Left ventricle myocardium inferior (tissue), 1 donor: ENCODE measurements around the gene NOP58. TPM values are rescaled to one million over a fixed set of nuclear protein-coding genes. Genes with fewer than 3 reads are reported as not detected.
"Not testable (repeated sequence)": the region's sequence is repeated elsewhere in the genome, so short reads cannot be mapped to it uniquely, and the experiment has no call there.

Source experiments
- DNase-seq: peaks from one replicate; pipeline ENCODE4 v3.0.0-alpha.2; 2020
- H3K27ac ChIP-seq: fragments of 200-600 bp; replicated peaks from 2 replicates; pipeline ENCODE4 v1.8.0; 2021
- H3K27me3 ChIP-seq: fragments of 200-600 bp; 2 replicates; pipeline ENCODE4 v1.8.0; 2021; ENCODE audit warnings: low read depth
- H3K36me3 ChIP-seq: fragments of 200-600 bp; 2 replicates; pipeline ENCODE4 v1.8.0; 2021
- H3K4me1 ChIP-seq: fragments of 200-600 bp; 2 replicates; pipeline ENCODE4 v1.8.0; 2021
- H3K4me3 ChIP-seq: fragments of 200-600 bp; 2 replicates; pipeline ENCODE4 v1.8.0; 2021; ENCODE audit warnings: mild to moderate bottlenecking, moderate library complexity
- H3K9me3 ChIP-seq: fragments of 200-600 bp; replicated peaks from 2 replicates; pipeline ENCODE4 v1.8.0; 2021
- CTCF ChIP-seq: fragments of 200-600 bp; IDR thresholded peaks from 2 replicates; pipeline ENCODE4 v1.8.0; 2021; ENCODE audit warnings: antibody characterized with exemption, mild to moderate bottlenecking, borderline replicate concordance
- intact Hi-C: fragments of 100-400 bp; cut with micrococcal nuclease; formaldehyde crosslinking; loops from one replicate; pipeline ENCODE4 v1.11.0; 2022
- long read RNA-seq: library from polyadenylated mRNA; unstranded; transcript quantifications from one replicate; pipeline ENCODE4 v2.0.0, GENCODE V29; 2021
- total RNA-seq: library from RNA; stranded (reverse); fragmentation: NEBNext Ultra II Directional; extraction: Animal tissue kit (Norgen Biotek cat#: 25700); gene quantifications from one replicate; pipeline ENCODE4 v1.2.1, GENCODE V29; 2021
- donor health status: DM: no; HTN: yes; CAD: no; lungs with severe emphysema.

NOP58 gene
- total RNA-seq: 21.4 TPM
- long read RNA-seq, transcript NOP58-201 (15 exons, 2,046 nt): major isoform, 18 of 24 reads
- long read RNA-seq, partial matches to known transcripts: 4 of 24 reads
- long read RNA-seq, other reads (novel, unspliced or antisense): 2 of 24 reads

DNA sequence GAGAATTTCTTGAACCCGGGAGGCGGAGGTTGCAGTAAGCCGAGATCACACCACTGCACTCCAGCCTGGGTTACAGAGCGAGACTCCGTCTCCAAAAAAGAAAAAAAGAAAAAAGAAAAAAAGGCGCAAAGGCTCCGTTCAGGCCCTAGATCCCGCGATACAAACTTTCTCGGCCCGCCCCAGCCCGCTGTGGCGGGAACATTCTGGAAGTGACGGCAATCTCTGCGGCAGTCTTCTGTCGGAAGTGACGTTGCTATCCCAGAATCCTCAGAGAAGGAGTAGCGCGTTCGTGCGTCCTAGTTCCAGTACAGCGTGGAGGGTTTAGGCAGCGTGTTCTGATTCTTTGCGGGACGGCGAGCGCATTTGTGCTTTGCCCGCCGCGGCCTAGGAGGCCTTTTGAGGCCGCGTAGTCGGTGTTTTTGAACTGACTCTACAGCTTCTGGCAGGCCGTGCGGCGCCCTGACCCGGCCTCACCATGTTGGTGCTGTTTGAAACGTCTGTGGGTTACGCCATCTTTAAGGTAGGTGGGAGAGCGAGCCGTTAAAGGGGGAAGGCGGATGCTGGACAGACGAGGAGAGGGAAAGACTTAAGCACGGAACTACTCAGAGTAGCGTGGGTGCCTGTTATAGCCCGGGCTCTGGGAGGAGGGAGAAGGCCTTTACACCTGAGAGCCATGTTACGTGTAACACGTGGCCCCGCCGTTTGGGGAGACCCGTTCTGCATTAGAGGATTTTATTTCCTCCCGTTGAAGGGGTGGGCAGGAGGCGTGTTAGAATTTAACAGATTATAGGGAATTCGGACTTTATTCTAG lies at the start of gene NOP58:
Gene NOP58, plus strand, starts transcription at position 297 of the 811 bp plus-strand sequence. Its CDS starts 179 bp downstream, at position 476.
- peak; percentile 87 for DNase-seq
- H3K27ac ChIP-seq: peak within 1 kb of the TSS; percentile 96
- no peaks in the 10 kb centered on the region for H3K27me3 ChIP-seq
- peaks cover 55% of the 10 kb centered on the region for H3K4me1 ChIP-seq
- H3K36me3 ChIP-seq: no peaks in the 10 kb centered on the region
- peak within 1 kb of the TSS; percentile 94 for H3K4me3 ChIP-seq
- no peaks in the 10 kb centered on the region for H3K9me3 ChIP-seq
- TF ChIP-seq CTCF: no peak
- intact Hi-C loops: no loop called here

GRCh38 chr2:202221873-202222272 lies 43.7 kb upstream of the NOP58 start:
- no peak for DNase-seq
- intact Hi-C loops: no loop called here
- no peak for TF ChIP-seq CTCF
- no peak overlapping the region for H3K27ac ChIP-seq
- H3K36me3 ChIP-seq: peaks cover 23% of the 10 kb centered on the region
- no peaks in the 10 kb centered on the region for H3K27me3 ChIP-seq
- H3K4me1 ChIP-seq: peaks cover 45% of the 10 kb centered on the region
- H3K4me3 ChIP-seq: no peak overlapping the region
- no peaks in the 10 kb centered on the region for H3K9me3 ChIP-seq

GRCh38 chr2:202237787-202238233 lies 27.8 kb upstream of the NOP58 start:
- DNase-seq: peak; percentile 18
- peak overlapping the region; percentile 99 for H3K4me3 ChIP-seq
- peak overlapping the region; percentile 92 for H3K27ac ChIP-seq
- TF ChIP-seq CTCF: no peak
- intact Hi-C loops: no loop called here
- H3K4me1 ChIP-seq: peaks cover 52% of the 10 kb centered on the region
- H3K36me3 ChIP-seq: no peaks in the 10 kb centered on the region
- no peaks in the 10 kb centered on the region for H3K27me3 ChIP-seq
- no peaks in the 10 kb centered on the region for H3K9me3 ChIP-seq

- Histone ChIP-seq H3K4me3 (peak within 1 kb of the TSS; percentile 99), H3K36me3 (no peaks in the 10 kb centered on the region), H3K27ac (peak within 1 kb of the TSS; percentile 92), H3K9me3 (no peaks in the 10 kb centered on the region), H3K4me1 (peaks cover 45% of the 10 kb centered on the region), H3K27me3 (no peaks in the 10 kb centered on the region)
- TF ChIP-seq CTCF: no peak
- DNase-seq: peak; percentile 89
- intact Hi-C loops: no loop called here
Measured at GRCh38 chr2:202238234-202239197, 27.0 kb upstream of the NOP58 start, which contains the start of gene SUMO1. Gene SUMO1 (minus strand): TSS chr2:202238597. CDS start chr2:202238451, 146 bp downstream.

DNA sequence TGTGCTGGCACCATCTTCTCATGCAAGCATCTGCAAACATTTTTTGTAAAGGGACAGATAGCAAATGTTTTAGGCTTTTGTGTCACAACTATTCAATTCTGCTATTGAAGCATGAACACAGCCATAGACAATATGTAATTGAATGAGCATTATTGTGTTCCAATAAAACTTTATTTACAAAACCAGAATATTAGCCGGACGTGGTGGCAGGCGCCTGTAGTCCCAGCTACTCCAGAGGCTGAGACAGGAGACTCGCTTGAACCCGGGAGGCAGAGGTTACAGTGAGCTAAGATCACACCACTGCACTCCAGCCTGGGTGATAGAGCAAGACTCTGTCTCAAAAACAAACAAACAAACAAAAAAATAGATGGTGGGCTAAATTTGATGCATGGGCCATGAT lies 17.9 kb upstream of the NOP58 start:
- H3K9me3 ChIP-seq, H3K4me3 ChIP-seq, H3K27me3 ChIP-seq, intact Hi-C loops, H3K27ac ChIP-seq, H3K4me1 ChIP-seq, DNase-seq, H3K36me3 ChIP-seq: not testable (repeated sequence)
